Measurements from ENCODE around the gene TMEM115.
A peak's percentile ranks its signal among the peaks of the same experiment; 100 is the strongest.

TMEM115 gene

GRCh38 chr3:50375258-50375931, 16.1 kb upstream of the TMEM115 start:
- Mint-ChIP-seq H3K36me3 (ENCODE audit: low read depth) (no peaks in the 10 kb centered on the region), H3K4me1 (peaks cover 42% of the 10 kb centered on the region), H3K27ac (peak overlapping the region in 2 of 3 experiments; percentile 33 to 66), H3K4me3 (no peak overlapping the region), H3K9me3 (no peaks in the 10 kb centered on the region), H3K27me3 (ENCODE audit: low read depth) (peaks cover 8% of the 10 kb centered on the region)
- TF ChIP-seq CTCF (IDR thresholded peaks at IDR 0.05; ENCODE audit: unreplicated experiment in 3 of 3): no peak

GRCh38 chr3:50374363-50375257, 15.3 kb upstream of the TMEM115 start:
- Mint-ChIP-seq H3K27me3 (ENCODE audit: low read depth) (peaks cover 5% of the 10 kb centered on the region), H3K27ac (peak overlapping the region in 1 of 3 experiments; percentile 51), H3K36me3 (ENCODE audit: low read depth) (no peaks in the 10 kb centered on the region), H3K4me1 (peaks cover 35% of the 10 kb centered on the region), H3K9me3 (no peaks in the 10 kb centered on the region), H3K4me3 (no peak overlapping the region)
- no peak for TF ChIP-seq CTCF (IDR thresholded peaks at IDR 0.05; ENCODE audit: unreplicated experiment in 3 of 3)

- Mint-ChIP-seq H3K4me1 (peaks cover 37% of the 10 kb centered on the region), H3K9me3 (no peaks in the 10 kb centered on the region), H3K27me3 (ENCODE audit: low read depth) (peaks cover 5% of the 10 kb centered on the region), H3K4me3 (peak overlapping the region in 2 of 3 experiments; percentile 7 to 47), H3K27ac (peak overlapping the region; percentile 90 to 97 (median 94)), H3K36me3 (ENCODE audit: low read depth) (no peaks in the 10 kb centered on the region)
- no peak for TF ChIP-seq CTCF (IDR thresholded peaks at IDR 0.05; ENCODE audit: unreplicated experiment in 3 of 3)
These were observed 14.1 kb upstream of the TMEM115 start for GRCh38 chr3:50373146-50374051.

- Mint-ChIP-seq H3K27me3 (ENCODE audit: low read depth) (peaks cover 5% of the 10 kb centered on the region), H3K9me3 (no peaks in the 10 kb centered on the region), H3K27ac (peak overlapping the region; percentile 90 to 97 (median 94)), H3K4me1 (peaks cover 38% of the 10 kb centered on the region), H3K36me3 (ENCODE audit: low read depth) (no peaks in the 10 kb centered on the region), H3K4me3 (peak overlapping the region; percentile 46 to 61 (median 47))
- peak in 2 of 3 experiments; percentile 13 to 16 for TF ChIP-seq CTCF (IDR thresholded peaks at IDR 0.05; ENCODE audit: unreplicated experiment in 3 of 3)
These were observed 13.0 kb upstream of the TMEM115 start for GRCh38 chr3:50372349-50372748.

- H3K4me3 Mint-ChIP-seq: peak overlapping the region in 1 of 3 experiments; percentile 20
- no peaks in the 10 kb centered on the region for H3K36me3 Mint-ChIP-seq (ENCODE audit: low read depth)
- no peaks in the 10 kb centered on the region for H3K9me3 Mint-ChIP-seq
- no peak for TF ChIP-seq CTCF (IDR thresholded peaks at IDR 0.05; ENCODE audit: unreplicated experiment in 3 of 3)
- no peaks in the 10 kb centered on the region for H3K27me3 Mint-ChIP-seq (ENCODE audit: low read depth)
- H3K4me1 Mint-ChIP-seq: peaks cover 31% of the 10 kb centered on the region
- peak overlapping the region; percentile 93 to 97 (median 94) for H3K27ac Mint-ChIP-seq
These were observed 11.9 kb upstream of the TMEM115 start for GRCh38 chr3:50371133-50371685.
